H1 (cell line): ENCODE results near the gene ANKRD24. TPM values are rescaled to one million over a fixed set of nuclear protein-coding genes. Genes with fewer than 3 reads are reported as not detected.

Source experiments
- USF2 ChIP-seq: IDR thresholded peaks from 2 replicates; pipeline ENCODE4 v1.6.1; 2011; ENCODE audit warnings: low read length, improper control_type of control experiment
- YY1 ChIP-seq: IDR thresholded peaks from 2 replicates; pipeline ENCODE4 v1.6.1; 2011; ENCODE audit warnings: low read depth, mild to moderate bottlenecking, low read length
- polyA plus RNA-seq, 7 experiments: library from polyadenylated mRNA; depleted of rRNA in 3 of 7; stranded (reverse) in 5 of 7; unstranded in 2 of 7; fragments of >200 nt in 5 of 7; fragments of 200-250 nt in 2 of 7; gene quantifications; 1 replicate in 5 of 7; 2 replicates in 1 of 7; 4 replicates in 1 of 7; pipeline versions ENCODE4 v1.2.1 to v1.2.3, GENCODE V29; 2011 to 2013; ENCODE audit warnings: missing spikeins in 2 of 7, mixed read lengths in 2 of 7
- total RNA-seq: library from RNA; stranded (reverse); fragmentation: NEBNext Ultra II Directional; extraction: Animal tissue kit (Norgen Biotek cat#: 25700); gene quantifications from 2 replicates; pipeline ENCODE4 v1.2.1, GENCODE V29; 2021

The ANKRD24 gene
- total and polyA plus RNA-seq, 2 of the 8 experiments (the other 6 are each of a cell fraction or from before 2014, with no cell fraction given), result 7.6 to 14.1 TPM

- no peak for TF ChIP-seq YY1
- no peak for TF ChIP-seq USF2
Measured at GRCh38 chr19:4258181-4258580, 75.7 kb downstream of the ANKRD24 start (continued).
